PC-9 (cell line): ENCODE data around the gene KXD1. TPM values are rescaled to one million over a fixed set of nuclear protein-coding genes. Genes with fewer than 3 reads are reported as not detected.
A peak's percentile ranks its signal among the peaks of the same experiment; 100 is the strongest.

Experiments used
- BruUV-seq: library from RNA; stranded (reverse); fragments of 400-500 nt; replicated peaks from 2 replicates; lab custom pipeline; 2021; lab: Mats Ljungman, UMichigan
- CTCF ChIA-PET: fragments of 300-600 bp; sonication (Branson Sonifier 250); formaldehyde crosslinking; loops from one replicate; lab custom pipeline; 2022; ENCODE audit warnings: antibody characterized with exemption; lab: Charles Lee
- POLR2A ChIA-PET: fragments of 300-600 bp; sonication (Branson Sonifier 250); formaldehyde crosslinking; loops from one replicate; lab custom pipeline; 2022; ENCODE audit warnings: antibody characterized with exemption; ENCODE audit not compliant: unreplicated experiment; lab: Charles Lee
- DNase-seq, 2 experiments: peaks; one replicate each; pipeline versions ENCODE4 v3.0.0 to v3.0.0-alpha.2; 2015 to 2022; ENCODE audit warnings: mixed read lengths in 1 of 2
- H2AFZ ChIP-seq: fragments of 200-600 bp; sonication (generic); 2 replicates; pipeline ENCODE4 v1.8.1; 2017; ENCODE audit warnings: antibody characterized with exemption
- H3F3A ChIP-seq: fragments of 200-600 bp; sonication (generic); 2 replicates; pipeline ENCODE4 v1.8.1; 2017; ENCODE audit warnings: antibody characterized with exemption, mild to moderate bottlenecking, low read depth; ENCODE audit not compliant: insufficient read depth
- H3K27ac ChIP-seq: fragments of 200-600 bp; sonication (generic); 2 replicates; pipeline ENCODE4 v1.6.1; 2016; ENCODE audit warnings: mixed run types
- H3K27me3 ChIP-seq: fragments of 200-600 bp; sonication (generic); 2 replicates; pipeline ENCODE4 v1.6.1; 2016; ENCODE audit warnings: low read depth, mixed run types; ENCODE audit not compliant: insufficient read depth
- H3K36me3 ChIP-seq: fragments of 200-600 bp; sonication (generic); 2 replicates; pipeline ENCODE4 v1.6.1; 2016; ENCODE audit warnings: low read depth, mixed run types
- H3K4me1 ChIP-seq: fragments of 200-600 bp; sonication (generic); replicated peaks from 2 replicates; pipeline ENCODE4 v1.6.1; 2016; ENCODE audit warnings: mixed run types; ENCODE audit not compliant: insufficient read depth
- H3K4me2 ChIP-seq: fragments of 200-600 bp; sonication (generic); 2 replicates; pipeline ENCODE4 v1.6.1; 2017; ENCODE audit warnings: mixed run types
- H3K4me3 ChIP-seq: fragments of 200-600 bp; sonication (generic); 2 replicates; pipeline ENCODE4 v1.6.1; 2016; ENCODE audit warnings: mixed run types
- H3K79me2 ChIP-seq: fragments of 200-600 bp; sonication (generic); 2 replicates; pipeline ENCODE4 v1.6.1; 2017; ENCODE audit warnings: low read depth, mixed run types
- H3K9me2 ChIP-seq: fragments of 200-600 bp; sonication (generic); 2 replicates; pipeline ENCODE4 v1.8.1; 2017; ENCODE audit warnings: mild to moderate bottlenecking; ENCODE audit not compliant: insufficient read depth
- H3K9me3 ChIP-seq: fragments of 200-600 bp; sonication (generic); 2 replicates; pipeline ENCODE4 v1.8.1; 2016; ENCODE audit warnings: low read depth; ENCODE audit not compliant: insufficient read depth
- H4K20me1 ChIP-seq: fragments of 200-600 bp; sonication (generic); 2 replicates; pipeline ENCODE4 v1.8.1; 2017; ENCODE audit not compliant: insufficient read depth
- CTCF ChIP-seq: fragments of 200-600 bp; sonication (generic); conservative IDR thresholded peaks from 2 replicates; pipeline ENCODE4 v1.6.1; 2017; ENCODE audit warnings: mixed run types, antibody characterized with exemption, mild to moderate bottlenecking, moderate library complexity
- EZH2 ChIP-seq: fragments of 200-600 bp; sonication (generic); IDR thresholded peaks from 2 replicates; pipeline ENCODE4 v1.8.0; 2017; ENCODE audit warnings: antibody characterized with exemption, low read depth
- intact Hi-C: fragments of 100-400 bp; cut with micrococcal nuclease; formaldehyde crosslinking; loops from one replicate; pipeline ENCODE4 v1.10.0; 2022; ENCODE audit not compliant: unreplicated experiment
- total RNA-seq: library from RNA; stranded (reverse); gene quantifications from 2 replicates; pipeline ENCODE4 v1.2.3, GENCODE V29; 2021

Gene KXD1
- total RNA-seq, 1 experiment from 2014 or later = 101 TPM

- H3K9me2 ChIP-seq = no peaks in the 10 kb centered on the region
- H2AFZ ChIP-seq = no peak overlapping the region
- H3K27me3 ChIP-seq = no peaks in the 10 kb centered on the region
- H3K36me3 ChIP-seq = no peaks in the 10 kb centered on the region; the same call in 1 of the 2 replicates
- ChIA-PET POLR2A (interaction anchor here (0.5 to 0.8 kb wide), 2 partner anchors 29 to 63 kb away, joined by 3 to 14 read pairs; no protein-coding TSS in a partner anchor), CTCF (no interaction called here)
- peaks cover 34% of the 10 kb centered on the region; the same call in 1 of the 2 replicates for H3F3A ChIP-seq
- peak overlapping the region; percentile 84 for H3K4me2 ChIP-seq
- H3K4me1 ChIP-seq = peaks cover 11% of the 10 kb centered on the region
- intact Hi-C loops = loop anchor here (5.0 kb wide), 1 partner anchor 245 kb away; the partner anchor contains the start of gene UPF1
- TF ChIP-seq EZH2 = no peak
- H3K4me3 ChIP-seq = no peak overlapping the region
- peaks cover 14% of the 10 kb centered on the region; the same call in 1 of the 2 replicates for H3K79me2 ChIP-seq
- BruUV-seq = no TSS peak
- no peaks in the 10 kb centered on the region for H4K20me1 ChIP-seq
- no peak for DNase-seq
- no peaks in the 10 kb centered on the region for H3K9me3 ChIP-seq
- H3K27ac ChIP-seq = no peak overlapping the region
These were observed 29.9 kb downstream of the KXD1 start for GRCh38 chr19:18587561-18587960.

DNA sequence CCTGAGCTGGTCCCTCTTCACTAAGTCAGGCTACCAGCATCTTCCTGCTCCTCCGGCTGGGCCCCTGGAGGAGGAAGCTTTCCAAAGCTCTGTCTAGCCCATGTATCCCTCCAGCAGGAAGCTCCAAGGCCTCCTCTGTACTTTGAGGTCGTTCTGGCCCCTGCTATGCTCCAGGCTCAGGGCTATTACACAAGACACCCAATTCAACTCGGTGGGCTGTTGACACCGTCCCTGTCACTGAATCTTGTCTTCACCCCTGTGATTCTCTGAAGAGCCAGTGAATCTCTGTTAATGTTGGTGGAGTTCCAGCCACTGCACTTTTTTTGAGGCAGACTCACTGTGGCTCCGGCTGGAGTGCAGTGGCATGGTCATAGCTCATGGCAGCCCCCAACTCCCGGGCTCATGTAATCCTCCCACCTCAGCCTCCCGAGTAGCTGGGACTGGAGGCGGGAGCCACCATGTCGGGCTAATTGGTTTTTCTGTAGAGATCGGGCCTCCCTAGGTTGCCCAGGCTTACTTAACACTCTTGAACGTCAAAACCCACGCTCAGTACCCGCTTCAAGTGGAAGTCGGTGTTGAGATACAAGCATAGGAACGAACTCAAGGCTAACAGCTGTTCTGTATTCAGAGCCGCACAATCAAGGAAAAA lies 30.4 kb downstream of the KXD1 start:
- Histone ChIP-seq H3K27ac (peak overlapping the region; percentile 64), H3K9me3 (no peaks in the 10 kb centered on the region), H3K4me3 (peak overlapping the region; percentile 79), H3F3A (peaks cover 38% of the 10 kb centered on the region; the same call in 1 of the 2 replicates), H2AFZ (peak overlapping the region; percentile 92), H3K4me2 (peak overlapping the region; percentile 84), H3K36me3 (no peaks in the 10 kb centered on the region; the same call in 1 of the 2 replicates), H3K4me1 (peaks cover 11% of the 10 kb centered on the region), H3K79me2 (peaks cover 14% of the 10 kb centered on the region; the same call in 1 of the 2 replicates), H4K20me1 (no peaks in the 10 kb centered on the region), H3K9me2 (no peaks in the 10 kb centered on the region), H3K27me3 (no peaks in the 10 kb centered on the region)
- intact Hi-C loops = loop anchor here (5.0 kb wide), 1 partner anchor 244 kb away; the partner anchor contains the start of gene UPF1
- TSS peak; percentile 80 for BruUV-seq
- ChIA-PET POLR2A (interaction anchor here (0.5 to 0.8 kb wide), 3 partner anchors 30 to 1871 kb away, joined by 3 to 14 read pairs (median 4); no protein-coding TSS in a partner anchor), CTCF (interaction anchor here (0.9 kb wide), 1 partner anchor 243 kb away, joined by 3 read pairs; no protein-coding TSS in a partner anchor)
- TF ChIP-seq EZH2 = no peak
- TF ChIP-seq CTCF = no peak
- no peak for DNase-seq

GRCh38 chr19:18588611-18589379 lies 31.1 kb downstream of the KXD1 start, which contains the start of gene REX1BD:
REX1BD (plus strand) TSS chr19:18588798; CDS start chr19:18588802, 4 bp downstream.
- Histone ChIP-seq H3F3A (peaks cover 43% of the 10 kb centered on the region; the same call in 1 of the 2 replicates), H2AFZ (peak within 1 kb of the TSS; percentile 92), H3K4me1 (peaks cover 11% of the 10 kb centered on the region), H3K4me3 (peak within 1 kb of the TSS; percentile 79), H3K27me3 (no peaks in the 10 kb centered on the region), H3K4me2 (peak within 1 kb of the TSS; percentile 84), H3K9me2 (no peaks in the 10 kb centered on the region), H4K20me1 (no peaks in the 10 kb centered on the region), H3K79me2 (peaks cover 14% of the 10 kb centered on the region; the same call in 1 of the 2 replicates), H3K9me3 (no peaks in the 10 kb centered on the region), H3K36me3 (no peaks in the 10 kb centered on the region; the same call in 1 of the 2 replicates), H3K27ac (peak within 1 kb of the TSS; percentile 64)
- ChIA-PET CTCF (interaction anchor here (0.7 to 0.9 kb wide), 2 partner anchors 61 to 242 kb away, joined by 3 read pairs; no protein-coding TSS in a partner anchor), POLR2A (interaction anchor here (0.5 to 0.6 kb wide), 4 partner anchors 31 to 1872 kb away, joined by 3 to 4 read pairs (median 4); no protein-coding TSS in a partner anchor)
- peak; percentile 66 to 81 for DNase-seq
- BruUV-seq = no TSS peak
- intact Hi-C loops = loop anchor here (5.0 kb wide), 1 partner anchor 244 kb away; the partner anchor contains the start of gene UPF1
- no peak for TF ChIP-seq EZH2
- peak; percentile 92 for TF ChIP-seq CTCF
